H9 (cell line): ENCODE measurements around the gene RPIA. TPM values are rescaled to one million over a fixed set of nuclear protein-coding genes. Genes with fewer than 3 reads are reported as not detected.

Source experiments
- DNase-seq: peaks from one replicate; pipeline ENCODE4 v3.0.0-alpha.2; 2017
- H2AFZ ChIP-seq: one replicate; pipeline ENCODE4 v1.6.1; 2013; ENCODE audit warnings: mild to moderate bottlenecking, low read length, control low read depth, moderate library complexity
- H2AK5ac ChIP-seq: 2 replicates; pipeline ENCODE4 v1.6.1; 2013; ENCODE audit warnings: low read length, control low read depth, mixed read lengths; ENCODE audit not compliant: insufficient read length
- H2BK120ac ChIP-seq: one replicate; pipeline ENCODE4 v1.6.1; 2013; ENCODE audit warnings: low read depth, mild to moderate bottlenecking, low read length, control low read depth, inconsistent platforms; ENCODE audit not compliant: poor library complexity, severe bottlenecking
- H2BK12ac ChIP-seq: 2 replicates; pipeline ENCODE4 v1.6.1; 2013; ENCODE audit warnings: low read length, control low read depth, mixed read lengths, low read depth; ENCODE audit not compliant: insufficient read length
- H2BK15ac ChIP-seq: 2 replicates; pipeline ENCODE4 v1.6.1; 2013; ENCODE audit warnings: low read depth, low read length, control low read depth
- H2BK20ac ChIP-seq: one replicate; pipeline ENCODE4 v1.6.1; 2013; ENCODE audit warnings: low read depth, mild to moderate bottlenecking, low read length, control low read depth, inconsistent platforms; ENCODE audit not compliant: poor library complexity, severe bottlenecking
- H2BK5ac ChIP-seq: 2 replicates; pipeline ENCODE4 v1.6.1; 2013; ENCODE audit warnings: low read length, control low read depth, mixed read lengths; ENCODE audit not compliant: insufficient read length
- H3K14ac ChIP-seq: 2 replicates; pipeline ENCODE4 v1.6.1; 2013; ENCODE audit warnings: low read length, control low read depth; ENCODE audit not compliant: insufficient read depth
- H3K18ac ChIP-seq: 2 replicates; pipeline ENCODE4 v1.6.1; 2013; ENCODE audit warnings: low read depth, mild to moderate bottlenecking, mixed read lengths, low read length, control low read depth; ENCODE audit not compliant: insufficient read length
- H3K23ac ChIP-seq: 2 replicates; pipeline ENCODE4 v1.6.1; 2013; ENCODE audit warnings: low read length, control low read depth, mixed read lengths, low read depth; ENCODE audit not compliant: insufficient read length
- H3K23me2 ChIP-seq: 2 replicates; pipeline ENCODE4 v1.6.1; 2013; ENCODE audit warnings: low read depth, mild to moderate bottlenecking, mixed read lengths, low read length, control low read depth; ENCODE audit not compliant: insufficient read length, poor library complexity, severe bottlenecking
- H3K27ac ChIP-seq: 2 replicates; pipeline ENCODE4 v1.5.1; 2013; ENCODE audit warnings: low read length, control low read depth, mixed read lengths, low read depth; ENCODE audit not compliant: insufficient read length
- H3K27me3 ChIP-seq: 2 replicates; pipeline ENCODE4 v1.6.1; 2013; ENCODE audit warnings: low read length, control low read depth, inconsistent platforms; ENCODE audit not compliant: insufficient read depth
- H3K4ac ChIP-seq: 2 replicates; pipeline ENCODE4 v1.6.1; 2013; ENCODE audit warnings: low read depth, mild to moderate bottlenecking, control low read depth, inconsistent platforms, low read length, moderate library complexity
- H3K4me1 ChIP-seq: 2 replicates; pipeline ENCODE4 v1.6.1; 2013; ENCODE audit warnings: low read length, control low read depth, inconsistent platforms; ENCODE audit not compliant: insufficient read depth
- H3K4me2 ChIP-seq: 2 replicates; pipeline ENCODE4 v1.6.1; 2013; ENCODE audit warnings: low read length, control low read depth, mixed read lengths; ENCODE audit not compliant: insufficient read length, insufficient read depth
- H3K56ac ChIP-seq: 2 replicates; pipeline ENCODE4 v1.6.1; 2013; ENCODE audit warnings: low read depth, mild to moderate bottlenecking, mixed read lengths, low read length, control low read depth; ENCODE audit not compliant: insufficient read length
- H3K79me1 ChIP-seq: 2 replicates; pipeline ENCODE4 v1.6.1; 2013; ENCODE audit warnings: low read depth, mild to moderate bottlenecking, moderate library complexity, low read length, control low read depth, inconsistent platforms; ENCODE audit not compliant: insufficient read depth, poor library complexity, severe bottlenecking
- H3K79me2 ChIP-seq: 2 replicates; pipeline ENCODE4 v1.6.1; 2013; ENCODE audit warnings: low read length, control low read depth, inconsistent platforms; ENCODE audit not compliant: insufficient read depth
- H3K9ac ChIP-seq: 2 replicates; pipeline ENCODE4 v1.6.1; 2013; ENCODE audit warnings: low read length, control low read depth, mixed read lengths; ENCODE audit not compliant: insufficient read length; ENCODE audit errors: extremely low read depth
- H3K9me3 ChIP-seq: one replicate; pipeline ENCODE4 v1.6.1; 2013; ENCODE audit warnings: low read depth, low read length, inconsistent platforms; ENCODE audit not compliant: control insufficient read depth
- H3T11ph ChIP-seq: one replicate; pipeline ENCODE4 v1.6.1; 2013; ENCODE audit warnings: mild to moderate bottlenecking, low read length, control low read depth, inconsistent platforms
- H4K20me1 ChIP-seq: one replicate; pipeline ENCODE4 v1.6.1; 2013; ENCODE audit not compliant: control insufficient read depth, insufficient read length, insufficient read depth
- H4K5ac ChIP-seq: 2 replicates; pipeline ENCODE4 v1.6.1; 2013; ENCODE audit warnings: low read depth, mild to moderate bottlenecking, mixed read lengths, low read length, control low read depth; ENCODE audit not compliant: insufficient read length
- H4K8ac ChIP-seq: replicated peaks from 2 replicates; pipeline ENCODE4 v1.6.1; 2013; ENCODE audit warnings: low read length, control low read depth, mixed read lengths, low read depth; ENCODE audit not compliant: insufficient read length
- H4K91ac ChIP-seq: 2 replicates; pipeline ENCODE4 v1.6.1; 2013; ENCODE audit warnings: low read depth, mild to moderate bottlenecking, moderate library complexity, mixed read lengths, low read length, control low read depth; ENCODE audit not compliant: insufficient read length
- H3K27ac Mint-ChIP-seq, 3 experiments: 2 replicates in 2 of 3; 3 replicates in 1 of 3; pipeline ENCODE4 v1.8.0; 2020 to 2021; ENCODE audit warnings: mixed read lengths in 3 of 3, mild to moderate bottlenecking in 1 of 3, moderate library complexity in 1 of 3
- H3K27me3 Mint-ChIP-seq: 2 replicates; pipeline ENCODE4 v1.8.0; 2021; ENCODE audit warnings: low read depth, mild to moderate bottlenecking, moderate library complexity, mixed read lengths
- H3K36me3 Mint-ChIP-seq, 3 experiments: 2 replicates in 2 of 3; 3 replicates in 1 of 3; pipeline ENCODE4 v1.8.0; 2020 to 2021; ENCODE audit warnings: low read depth in 3 of 3, mixed read lengths in 3 of 3; ENCODE audit not compliant: insufficient read depth in 1 of 3
- H3K4me1 Mint-ChIP-seq, 2 experiments: 2 replicates each; pipeline ENCODE4 v1.8.0; 2020; ENCODE audit warnings: mixed read lengths in 2 of 2
- H3K4me3 Mint-ChIP-seq, 2 experiments: 2 replicates in 1 of 2; 3 replicates in 1 of 2; pipeline ENCODE4 v1.8.0; 2020 to 2021; ENCODE audit warnings: mild to moderate bottlenecking in 2 of 2, mixed read lengths in 2 of 2, moderate library complexity in 1 of 2
- H3K9me3 Mint-ChIP-seq, 2 experiments: 2 replicates in 1 of 2; 3 replicates in 1 of 2; pipeline ENCODE4 v1.8.0; 2020; ENCODE audit warnings: mild to moderate bottlenecking in 2 of 2, mixed read lengths in 2 of 2, moderate library complexity in 1 of 2
- WGBS: extraction: QIAGEN DNeasy Blood & Tissue Kit; methylation state at CpG from one replicate; pipeline ENCODE4 v1.1.7; 2013; ENCODE audit warnings: missing lambda C conversion rate, low lambda C conversion rate, mixed read lengths; ENCODE audit not compliant: insufficient read length; ENCODE audit errors: extremely low coverage; 5-methylcytosine and 5-hydroxymethylcytosine counted together
- total RNA-seq: library from RNA; stranded (reverse); gene quantifications from 2 replicates; pipeline ENCODE4 v1.2.1, GENCODE V29; 2021
- TF ChIP-seq, protein P1 (sequence below): fragments of 200-600 bp; sonication (generic); conservative IDR thresholded peaks from 3 replicates; pipeline ENCODE4 v1.8.0; 2021; ENCODE audit warnings: antibody characterized with exemption, mild to moderate bottlenecking

RPIA gene
- total RNA-seq, 1 experiment from 2014 or later: 18.6 TPM

DNA sequence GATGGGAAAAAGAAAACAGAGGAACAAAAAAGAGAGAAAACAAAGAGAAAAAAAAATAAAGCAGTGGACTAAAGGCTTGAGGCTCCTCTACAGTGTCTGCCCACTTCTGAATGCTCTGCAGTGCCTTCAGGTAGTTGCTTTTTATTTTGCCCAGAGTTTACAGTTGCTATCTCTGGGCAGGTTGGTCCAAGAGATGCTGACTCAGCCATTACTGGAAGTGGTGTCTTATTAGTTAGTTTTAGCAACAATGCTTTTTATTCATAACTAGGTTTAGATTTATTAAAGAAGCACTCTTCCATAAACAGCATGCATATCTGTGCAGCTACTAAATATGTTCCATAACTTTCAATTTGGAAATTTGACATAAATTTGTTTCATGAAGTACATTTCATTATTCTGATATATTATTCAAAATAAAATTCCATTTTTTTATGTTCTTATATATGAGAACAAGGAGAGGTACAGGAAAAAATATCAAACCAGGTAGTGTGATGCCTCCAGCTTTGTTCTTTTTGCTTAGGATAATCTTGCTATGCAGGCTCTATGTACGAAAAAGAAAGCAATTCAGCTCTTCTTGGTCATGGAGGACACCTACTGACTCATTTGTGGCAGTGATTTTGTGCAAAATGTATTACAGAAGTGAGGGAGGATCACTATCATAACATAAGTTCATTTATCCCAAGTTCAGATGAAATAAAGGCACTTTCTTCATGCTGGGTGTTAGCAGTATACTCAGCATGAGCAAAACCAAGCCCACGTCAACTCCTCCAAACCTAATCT is 69.5 kb downstream of the RPIA start:
- no peak overlapping the region for H4K5ac ChIP-seq
- no peaks in the 10 kb centered on the region for H3K79me1 ChIP-seq
- H3K27me3 Mint-ChIP-seq: peaks cover 33% of the 10 kb centered on the region
- H2BK15ac ChIP-seq: no peak overlapping the region
- H3K27ac ChIP-seq: no peak overlapping the region
- no peak overlapping the region for H2BK120ac ChIP-seq
- peaks cover 12% of the 10 kb centered on the region for H3K9me3 ChIP-seq
- H3K27me3 ChIP-seq: peaks cover 9% of the 10 kb centered on the region; the same call in 1 of the 2 replicates
- H3K4me2 ChIP-seq: no peak overlapping the region
- H3K36me3 Mint-ChIP-seq: peaks cover 10 to 19% (median 17%) of the 10 kb centered on the region in 3 experiments
- H3K23ac ChIP-seq: no peak overlapping the region
- H2BK20ac ChIP-seq: no peak overlapping the region
- no peak overlapping the region for H4K8ac ChIP-seq
- no peak overlapping the region for H3K4me3 Mint-ChIP-seq
- no CpG with 5 or more reads among the region's 2 CpGs for WGBS
- peaks cover 8% of the 10 kb centered on the region for H3K23me2 ChIP-seq
- H3K14ac ChIP-seq: no peak overlapping the region
- no peak overlapping the region for H3K56ac ChIP-seq
- no peak overlapping the region for H3K4ac ChIP-seq
- peaks cover 49 to 53% of the 10 kb centered on the region in 2 experiments for H3K9me3 Mint-ChIP-seq
- no peak overlapping the region for H2BK12ac ChIP-seq
- H3T11ph ChIP-seq: no peak overlapping the region
- no peak overlapping the region for H3K27ac Mint-ChIP-seq
- no peak overlapping the region for H2AK5ac ChIP-seq
- no peaks in the 10 kb centered on the region for H3K4me1 ChIP-seq
- H3K18ac ChIP-seq: no peak overlapping the region
- no peak overlapping the region for H3K9ac ChIP-seq
- H4K91ac ChIP-seq: no peak overlapping the region
- no peak overlapping the region for H2BK5ac ChIP-seq
- peaks cover 2 to 4% of the 10 kb centered on the region in 2 experiments; a peak in 3 of 4 replicates for H3K4me1 Mint-ChIP-seq
- TF ChIP-seq, protein P1, sequence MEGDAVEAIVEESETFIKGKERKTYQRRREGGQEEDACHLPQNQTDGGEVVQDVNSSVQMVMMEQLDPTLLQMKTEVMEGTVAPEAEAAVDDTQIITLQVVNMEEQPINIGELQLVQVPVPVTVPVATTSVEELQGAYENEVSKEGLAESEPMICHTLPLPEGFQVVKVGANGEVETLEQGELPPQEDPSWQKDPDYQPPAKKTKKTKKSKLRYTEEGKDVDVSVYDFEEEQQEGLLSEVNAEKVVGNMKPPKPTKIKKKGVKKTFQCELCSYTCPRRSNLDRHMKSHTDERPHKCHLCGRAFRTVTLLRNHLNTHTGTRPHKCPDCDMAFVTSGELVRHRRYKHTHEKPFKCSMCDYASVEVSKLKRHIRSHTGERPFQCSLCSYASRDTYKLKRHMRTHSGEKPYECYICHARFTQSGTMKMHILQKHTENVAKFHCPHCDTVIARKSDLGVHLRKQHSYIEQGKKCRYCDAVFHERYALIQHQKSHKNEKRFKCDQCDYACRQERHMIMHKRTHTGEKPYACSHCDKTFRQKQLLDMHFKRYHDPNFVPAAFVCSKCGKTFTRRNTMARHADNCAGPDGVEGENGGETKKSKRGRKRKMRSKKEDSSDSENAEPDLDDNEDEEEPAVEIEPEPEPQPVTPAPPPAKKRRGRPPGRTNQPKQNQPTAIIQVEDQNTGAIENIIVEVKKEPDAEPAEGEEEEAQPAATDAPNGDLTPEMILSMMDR: no peak
- H4K20me1 ChIP-seq: no peaks in the 10 kb centered on the region
- H2AFZ ChIP-seq: no peak overlapping the region
- no peaks in the 10 kb centered on the region for H3K79me2 ChIP-seq
- DNase-seq: no peak
